Measurements from ENCODE around the gene ZNF225.

GRCh38 chr19:44163789-44164188, 50.6 kb downstream of the ZNF225 start:
- TF ChIP-seq CTCF (IDR thresholded peaks at IDR 0.05) = no peak
- no peak for TF ChIP-seq POLR2A (IDR thresholded peaks at IDR 0.05)

Measured in body of pancreas (tissue), 4 donors.